Measurements from ENCODE around the gene TMEM240.

- TF ChIP-seq CTCF (IDR thresholded peaks at IDR 0.05) (no peak), POLR2A (IDR thresholded peaks at IDR 0.05) (no peak)
Observed at GRCh38 chr1:1542766-1543705, 2.6 kb upstream of the TMEM240 start.
